Liver (tissue), 3 donors: ENCODE results near the gene LUC7L3.

Experiments used
- CTCF ChIP-seq: fragments of 150-350 bp; IDR thresholded peaks from 2 replicates; pipeline ENCODE4 v1.5.1; 2017; ENCODE audit warnings: improper control_type of control experiment, low read depth, low read length; ENCODE audit not compliant: missing input control
- EGR1 ChIP-seq, 2 donors: IDR thresholded peaks; 2 replicates each; pipeline ENCODE4 v1.6.1; 2016 to 2018; ENCODE audit warnings: antibody characterized with exemption in 2 of 2, low read depth in 2 of 2
- FOXA1 ChIP-seq: IDR thresholded peaks from 2 replicates; pipeline ENCODE4 v1.6.1; 2016; ENCODE audit warnings: antibody characterized with exemption
- HNF4A ChIP-seq, 2 donors: conservative IDR thresholded peaks; 2 replicates each; pipeline ENCODE4 v1.6.1; 2016; ENCODE audit warnings: antibody characterized with exemption in 2 of 2, mild to moderate bottlenecking in 2 of 2
- HNF4G ChIP-seq: IDR thresholded peaks from 2 replicates; pipeline ENCODE4 v1.6.1; 2016; ENCODE audit warnings: antibody characterized with exemption
- JUND ChIP-seq, 2 donors: IDR thresholded peaks; 2 replicates each; pipeline ENCODE4 v1.6.1; 2016; ENCODE audit warnings: antibody characterized with exemption in 2 of 2
- MAX ChIP-seq: IDR thresholded peaks from 2 replicates; pipeline ENCODE4 v1.6.1; 2016; ENCODE audit warnings: antibody characterized with exemption
- NR2F2 ChIP-seq: IDR thresholded peaks from 2 replicates; pipeline ENCODE4 v1.6.1; 2016; ENCODE audit warnings: antibody characterized with exemption
- REST ChIP-seq: IDR thresholded peaks from 2 replicates; pipeline ENCODE4 v1.6.1; 2016; ENCODE audit warnings: antibody characterized with exemption, mild to moderate bottlenecking
- RXRA ChIP-seq, 2 donors: IDR thresholded peaks; 2 replicates each; pipeline ENCODE4 v1.6.1; 2017 to 2018; ENCODE audit warnings: antibody characterized with exemption in 2 of 2, mild to moderate bottlenecking in 1 of 2
- TAF1 ChIP-seq: conservative IDR thresholded peaks from 2 replicates; pipeline ENCODE4 v1.6.1; 2016; ENCODE audit warnings: antibody characterized with exemption, mild to moderate bottlenecking
- ZBTB33 ChIP-seq: IDR thresholded peaks from 2 replicates; pipeline ENCODE4 v1.6.1; 2016; ENCODE audit warnings: antibody characterized with exemption
- donor health status: healthy.
- donor health status: healthy.

GRCh38 chr17:50783905-50784304, 64.5 kb downstream of the LUC7L3 start:
- no peak for TF ChIP-seq JUND (IDR thresholded peaks at IDR 0.05)
- TF ChIP-seq TAF1, result no peak
- no peak for TF ChIP-seq RXRA (IDR thresholded peaks at IDR 0.05)
- TF ChIP-seq NR2F2, result no peak
- no peak for TF ChIP-seq CTCF
- TF ChIP-seq ZBTB33, result no peak
- TF ChIP-seq EGR1 (IDR thresholded peaks at IDR 0.05; ENCODE audit: low read depth in 2 of 2), result no peak
- TF ChIP-seq HNF4A (conservative IDR thresholded peaks at IDR 0.05), result no peak
- TF ChIP-seq HNF4G, result no peak
- TF ChIP-seq REST, result no peak
- no peak for TF ChIP-seq MAX
- no peak for TF ChIP-seq FOXA1
